Osteocyte (in vitro differentiated cells): ENCODE data around the gene TOMM5. TPM values are rescaled to one million over a fixed set of nuclear protein-coding genes. Genes with fewer than 3 reads are reported as not detected.

Experiments
- DNase-seq: peaks from one replicate; pipeline ENCODE4 v3.0.0; 2021; ENCODE audit warnings: mixed read lengths; ENCODE audit not compliant: unreplicated experiment; ENCODE audit errors: extremely low spot score
- H3K27ac Mint-ChIP-seq: one replicate; pipeline ENCODE4 v1.8.0; 2021; ENCODE audit warnings: mild to moderate bottlenecking, mixed read lengths; ENCODE audit not compliant: unreplicated experiment
- H3K27me3 Mint-ChIP-seq: one replicate; pipeline ENCODE4 v1.8.0; 2021; ENCODE audit warnings: mixed read lengths; ENCODE audit not compliant: unreplicated experiment
- H3K36me3 Mint-ChIP-seq: one replicate; pipeline ENCODE4 v1.8.0; 2021; ENCODE audit warnings: mixed read lengths; ENCODE audit not compliant: unreplicated experiment
- H3K4me1 Mint-ChIP-seq: one replicate; pipeline ENCODE4 v1.8.0; 2021; ENCODE audit warnings: mixed read lengths; ENCODE audit not compliant: unreplicated experiment
- H3K4me3 Mint-ChIP-seq: one replicate; pipeline ENCODE4 v1.8.0; 2021; ENCODE audit warnings: mild to moderate bottlenecking, moderate library complexity, mixed read lengths; ENCODE audit not compliant: unreplicated experiment
- H3K9me3 Mint-ChIP-seq: one replicate; pipeline ENCODE4 v1.8.0; 2021; ENCODE audit warnings: mixed read lengths; ENCODE audit not compliant: unreplicated experiment
- total RNA-seq: library from RNA; stranded (reverse); gene quantifications from 2 replicates; pipeline ENCODE4 v1.2.1, GENCODE V29; 2021
- TF ChIP-seq, protein P1 (sequence below): fragments of 200-600 bp; sonication (generic); IDR thresholded peaks from 2 replicates; pipeline ENCODE4 v1.5.0; 2021; ENCODE audit warnings: antibody characterized with exemption, mild to moderate bottlenecking, moderate library complexity

Gene TOMM5
- total RNA-seq, 1 donor from 2014 or later, result 85.9 TPM

DNA sequence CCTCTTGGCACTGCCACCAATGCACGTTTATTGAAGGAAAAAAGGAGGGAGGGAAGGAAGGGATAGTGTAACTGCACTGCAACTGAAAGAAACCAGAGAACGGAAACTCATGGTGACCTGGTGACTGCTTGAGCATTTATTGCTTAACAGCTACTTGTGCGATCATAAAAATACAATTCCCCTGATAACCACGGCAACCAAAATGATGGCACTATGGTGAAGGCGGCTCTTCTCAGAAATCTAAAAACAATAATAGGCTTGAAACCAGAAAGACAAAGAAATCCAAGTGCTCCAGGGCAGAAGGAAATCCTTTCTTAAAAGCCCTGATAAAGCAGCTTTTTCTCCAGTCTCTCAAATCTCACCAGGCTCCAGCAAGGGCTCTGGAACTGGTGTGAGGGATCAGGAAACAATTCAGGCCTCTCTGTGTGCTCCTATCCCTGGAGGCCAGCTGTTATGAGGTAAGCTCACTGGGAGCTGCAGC, 18.1 kb downstream of the TOMM5 start:
- peak overlapping the region; percentile 84 for H3K4me3 Mint-ChIP-seq
- H3K36me3 Mint-ChIP-seq, result peaks cover 6% of the 10 kb centered on the region

GRCh38 chr9:37571282-37571681, 21.1 kb downstream of the TOMM5 start:
- TF ChIP-seq, protein P1, sequence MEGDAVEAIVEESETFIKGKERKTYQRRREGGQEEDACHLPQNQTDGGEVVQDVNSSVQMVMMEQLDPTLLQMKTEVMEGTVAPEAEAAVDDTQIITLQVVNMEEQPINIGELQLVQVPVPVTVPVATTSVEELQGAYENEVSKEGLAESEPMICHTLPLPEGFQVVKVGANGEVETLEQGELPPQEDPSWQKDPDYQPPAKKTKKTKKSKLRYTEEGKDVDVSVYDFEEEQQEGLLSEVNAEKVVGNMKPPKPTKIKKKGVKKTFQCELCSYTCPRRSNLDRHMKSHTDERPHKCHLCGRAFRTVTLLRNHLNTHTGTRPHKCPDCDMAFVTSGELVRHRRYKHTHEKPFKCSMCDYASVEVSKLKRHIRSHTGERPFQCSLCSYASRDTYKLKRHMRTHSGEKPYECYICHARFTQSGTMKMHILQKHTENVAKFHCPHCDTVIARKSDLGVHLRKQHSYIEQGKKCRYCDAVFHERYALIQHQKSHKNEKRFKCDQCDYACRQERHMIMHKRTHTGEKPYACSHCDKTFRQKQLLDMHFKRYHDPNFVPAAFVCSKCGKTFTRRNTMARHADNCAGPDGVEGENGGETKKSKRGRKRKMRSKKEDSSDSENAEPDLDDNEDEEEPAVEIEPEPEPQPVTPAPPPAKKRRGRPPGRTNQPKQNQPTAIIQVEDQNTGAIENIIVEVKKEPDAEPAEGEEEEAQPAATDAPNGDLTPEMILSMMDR, result no peak
- H3K9me3 Mint-ChIP-seq, result no peaks in the 10 kb centered on the region

More for the DNA sequence above, 18.1 kb downstream of the TOMM5 start:
- peaks cover 38% of the 10 kb centered on the region for H3K4me1 Mint-ChIP-seq
- H3K27me3 Mint-ChIP-seq, result no peaks in the 10 kb centered on the region
- no peak for DNase-seq
- peak overlapping the region; percentile 91 for H3K27ac Mint-ChIP-seq
- H3K9me3 Mint-ChIP-seq, result no peaks in the 10 kb centered on the region
- TF ChIP-seq, protein P1, result no peak

GRCh38 chr9:37566716-37567115, 25.7 kb downstream of the TOMM5 start:
- TF ChIP-seq, protein P1, result no peak
- Mint-ChIP-seq H3K4me1 (peaks cover 1% of the 10 kb centered on the region), H3K4me3 (no peak overlapping the region), H3K9me3 (no peaks in the 10 kb centered on the region), H3K27me3 (no peaks in the 10 kb centered on the region), H3K27ac (no peak overlapping the region), H3K36me3 (peaks cover 21% of the 10 kb centered on the region)
- no peak for DNase-seq

More at GRCh38 chr9:37571282-37571681, 21.1 kb downstream of the TOMM5 start:
- no peak for DNase-seq
- Mint-ChIP-seq H3K36me3 (peaks cover 11% of the 10 kb centered on the region), H3K27ac (no peak overlapping the region), H3K4me1 (peaks cover 29% of the 10 kb centered on the region), H3K27me3 (no peaks in the 10 kb centered on the region), H3K4me3 (no peak overlapping the region)

- peaks cover 1% of the 10 kb centered on the region for H3K4me1 Mint-ChIP-seq
- DNase-seq, result no peak
- no peaks in the 10 kb centered on the region for H3K27me3 Mint-ChIP-seq
- no peak overlapping the region for H3K27ac Mint-ChIP-seq
- H3K4me3 Mint-ChIP-seq, result no peak overlapping the region
- peaks cover 21% of the 10 kb centered on the region for H3K36me3 Mint-ChIP-seq
- TF ChIP-seq, protein P1, result no peak
- H3K9me3 Mint-ChIP-seq, result no peaks in the 10 kb centered on the region
Observed at GRCh38 chr9:37565661-37566618, 26.5 kb downstream of the TOMM5 start.

DNA sequence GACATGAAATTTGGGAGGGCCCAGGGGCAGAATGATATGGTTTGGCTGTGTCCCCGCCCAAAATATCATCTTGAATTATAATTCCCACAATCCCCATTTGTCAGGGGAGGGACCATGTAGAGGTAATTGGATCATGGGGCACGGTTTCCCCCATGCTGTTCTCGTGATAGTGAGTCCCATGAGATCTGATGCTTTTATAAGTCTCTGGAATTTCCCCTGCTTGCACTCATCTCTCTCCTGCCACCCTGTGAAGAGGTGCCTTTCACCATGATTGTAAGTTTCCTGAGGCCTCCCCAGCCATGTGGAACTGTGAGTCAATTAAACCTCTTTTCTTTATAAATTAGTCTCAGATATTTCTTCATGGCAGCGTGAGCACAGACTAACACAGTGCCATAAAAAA, 27.5 kb downstream of the TOMM5 start:
- no peaks in the 10 kb centered on the region for H3K27me3 Mint-ChIP-seq
- no peaks in the 10 kb centered on the region for H3K9me3 Mint-ChIP-seq
- H3K4me3 Mint-ChIP-seq, result no peak overlapping the region
- no peak overlapping the region for H3K27ac Mint-ChIP-seq
- DNase-seq, result no peak
- TF ChIP-seq, protein P1, result no peak
- H3K4me1 Mint-ChIP-seq, result peaks cover 1% of the 10 kb centered on the region
- H3K36me3 Mint-ChIP-seq, result peaks cover 18% of the 10 kb centered on the region
